ENCODE data around the gene EFEMP1. TPM values are rescaled to one million over a fixed set of nuclear protein-coding genes. Genes with fewer than 3 reads are reported as not detected.
A peak's percentile ranks its signal among the peaks of the same experiment; 100 is the strongest.

EFEMP1 gene
- total and polyA plus RNA-seq, 8 donors = 101 to 346 (median 151) TPM

- no peak for TF ChIP-seq CTCF (IDR thresholded peaks at IDR 0.05)
- Histone ChIP-seq H3K27me3 (no peaks in the 10 kb centered on the region), H3K36me3 (no peaks in the 10 kb centered on the region), H3K27ac (peak overlapping the region; percentile 63 to 91), H3K9me3 (no peaks in the 10 kb centered on the region), H3K4me1 (peaks cover 0 to 15% of the 10 kb centered on the region in 2 donors), H3K4me3 (no peak overlapping the region)
- peak in 3 of 4 donors; percentile 28 to 69 (median 48) for DNase-seq
- intact Hi-C loops (cut with DNase I) = no loop called here
- peak; percentile 90 for ATAC-seq
These were observed 60.8 kb downstream of the EFEMP1 start for GRCh38 chr2:55862673-55863390.

- H3K36me3 ChIP-seq = no peaks in the 10 kb centered on the region
- ATAC-seq (peak; percentile 77), DNase-seq (peak in 2 of 4 donors; percentile 76 to 91)
- peaks cover 0 to 15% of the 10 kb centered on the region in 2 donors for H3K4me1 ChIP-seq
- no peaks in the 10 kb centered on the region for H3K9me3 ChIP-seq
- H3K27me3 ChIP-seq = no peaks in the 10 kb centered on the region
- peak overlapping the region; percentile 63 to 91 for H3K27ac ChIP-seq
- TF ChIP-seq CTCF (IDR thresholded peaks at IDR 0.05) = no peak
- no peak overlapping the region for H3K4me3 ChIP-seq
- intact Hi-C loops (cut with DNase I) = no loop called here
These were observed 61.3 kb downstream of the EFEMP1 start for GRCh38 chr2:55862246-55862645.

DNA sequence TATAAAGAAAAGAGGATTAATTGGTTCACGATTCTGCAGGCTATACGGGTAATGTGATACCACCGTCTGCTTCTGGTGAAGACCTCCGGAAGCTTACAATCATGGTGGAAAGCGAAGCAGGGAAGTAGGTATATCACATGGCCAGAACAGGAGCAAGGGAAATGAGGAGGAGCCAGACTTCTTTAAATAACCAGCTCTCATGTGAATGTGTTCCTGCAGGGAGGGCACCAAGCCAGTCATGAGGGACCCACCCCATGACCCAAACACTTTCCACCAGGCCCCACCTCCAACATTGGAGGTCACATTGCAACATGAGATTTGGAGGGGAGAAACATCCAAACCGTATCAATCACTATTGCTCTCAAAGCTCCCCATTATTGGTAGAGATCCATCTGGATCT, 61.8 kb downstream of the EFEMP1 start:
- H3K27me3 ChIP-seq = no peaks in the 10 kb centered on the region
- no peak overlapping the region for H3K4me3 ChIP-seq
- ATAC-seq = peak; percentile 7
- no peaks in the 10 kb centered on the region for H3K36me3 ChIP-seq
- no peak for TF ChIP-seq CTCF (IDR thresholded peaks at IDR 0.05)
- no peaks in the 10 kb centered on the region for H3K9me3 ChIP-seq
- peaks cover 0 to 15% of the 10 kb centered on the region in 2 donors for H3K4me1 ChIP-seq
- intact Hi-C loops (cut with DNase I) = no loop called here
- no peak for DNase-seq
- H3K27ac ChIP-seq = peak overlapping the region; percentile 63 to 91

- Histone ChIP-seq H3K4me1 (peaks cover 0 to 15% of the 10 kb centered on the region in 2 donors), H3K27ac (no peak overlapping the region), H3K27me3 (no peaks in the 10 kb centered on the region), H3K4me3 (no peak overlapping the region), H3K9me3 (no peaks in the 10 kb centered on the region), H3K36me3 (no peaks in the 10 kb centered on the region)
- intact Hi-C loops (cut with DNase I) = no loop called here
- TF ChIP-seq CTCF (IDR thresholded peaks at IDR 0.05) = no peak
- no peak for ATAC-seq
- no peak for DNase-seq
These were observed 62.8 kb downstream of the EFEMP1 start for GRCh38 chr2:55860832-55861231.

- H3K4me1 ChIP-seq = peaks cover 0 to 15% of the 10 kb centered on the region in 2 donors
- H3K4me3 ChIP-seq = no peak overlapping the region
- no peak for TF ChIP-seq CTCF (IDR thresholded peaks at IDR 0.05)
- no peaks in the 10 kb centered on the region for H3K36me3 ChIP-seq
- no peaks in the 10 kb centered on the region for H3K9me3 ChIP-seq
- ATAC-seq (no peak), DNase-seq (no peak)
- H3K27me3 ChIP-seq = no peaks in the 10 kb centered on the region
- intact Hi-C loops (cut with DNase I) = no loop called here
- no peak overlapping the region for H3K27ac ChIP-seq
These were observed 63.7 kb downstream of the EFEMP1 start for GRCh38 chr2:55859875-55860274.

All from left lung (tissue), 10 donors.